Uterus (tissue), 4 donors: ENCODE results near the gene ZC3H7A. TPM values are rescaled to one million over a fixed set of nuclear protein-coding genes. Genes with fewer than 3 reads are reported as not detected.

Source experiments
- DNase-seq, 2 donors: peaks; one replicate each; pipeline ENCODE4 v3.0.0-alpha.2; 2019 to 2020
- H3K27ac ChIP-seq, 2 donors: fragments of 200-600 bp; sonication (generic); 1 replicate in 1 of 2; 2 replicates in 1 of 2; pipeline ENCODE4 v1.5.1; 2016 to 2018
- H3K27me3 ChIP-seq, 2 donors: fragments of 200-600 bp; sonication (generic); one replicate each; pipeline ENCODE4 v1.5.1; 2018 to 2019; ENCODE audit warnings: control low read depth in 1 of 2
- H3K36me3 ChIP-seq, 2 donors: fragments of 200-600 bp; sonication (generic); one replicate each; pipeline ENCODE4 v1.5.1; 2019; ENCODE audit warnings: control low read depth in 1 of 2
- H3K4me1 ChIP-seq, 2 donors: fragments of 200-600 bp; sonication (generic); one replicate each; pipeline ENCODE4 v1.5.1; 2018 to 2019; ENCODE audit warnings: control low read depth in 1 of 2
- H3K4me3 ChIP-seq, 2 donors: fragments of 200-600 bp; sonication (generic); 1 replicate in 1 of 2; 2 replicates in 1 of 2; pipeline ENCODE4 v1.5.1; 2018 to 2019; ENCODE audit warnings: mild to moderate bottlenecking in 1 of 2
- H3K9me3 ChIP-seq, 2 donors: fragments of 200-600 bp; sonication (generic); one replicate each; pipeline ENCODE4 v1.5.1; 2019; ENCODE audit warnings: control low read depth in 1 of 2
- CTCF ChIP-seq, 4 experiments: fragments of 200-600 bp in 2 of 4; fragments of 450-650 bp in 2 of 4; sonication (generic) in 2 of 4; IDR thresholded peaks; one replicate each; pipeline ENCODE4 v1.5.1; 2016 to 2019; ENCODE audit warnings: antibody characterized with exemption in 4 of 4, mild to moderate bottlenecking in 2 of 4, moderate library complexity in 1 of 4
- POLR2A ChIP-seq, 2 donors: fragments of 450-650 bp; IDR thresholded peaks; one replicate each; pipeline ENCODE4 v1.6.1; 2016; ENCODE audit warnings: antibody characterized with exemption in 2 of 2, mild to moderate bottlenecking in 1 of 2, moderate library complexity in 1 of 2
- intact Hi-C: fragments of 100-400 bp; cut with DNase I; formaldehyde crosslinking; loops from one replicate; pipeline ENCODE4 v1.15.1; 2023; ENCODE audit warnings: low total_unique reads
- total RNA-seq, 4 donors: library from RNA; depleted of rRNA in 3 of 4; stranded (reverse); fragments of >200 nt in 3 of 4; gene quantifications; one replicate each; pipeline versions ENCODE4 v1.1.0 to v1.2.4, GENCODE V29; 2014 to 2023
- donor health status: DM: yes; HTN: yes; CAD: no.

Gene ZC3H7A
- total RNA-seq, 4 donors from 2014 or later = 40.9 to 91.2 (median 67.5) TPM

- no peak overlapping the region for H3K27ac ChIP-seq
- no peaks in the 10 kb centered on the region for H3K36me3 ChIP-seq
These were observed 34.6 kb downstream of the ZC3H7A start for GRCh38 chr16:11762431-11762830.

GRCh38 chr16:11759997-11760396 lies 37.1 kb downstream of the ZC3H7A start:
- intact Hi-C loops = no loop called here
- no peaks in the 10 kb centered on the region for H3K36me3 ChIP-seq
- DNase-seq = no peak

More at GRCh38 chr16:11762431-11762830, 34.6 kb downstream of the ZC3H7A start:
- DNase-seq = no peak
- TF ChIP-seq POLR2A (IDR thresholded peaks at IDR 0.05) (no peak), CTCF (IDR thresholded peaks at IDR 0.05) (no peak)
- H3K9me3 ChIP-seq = no peaks in the 10 kb centered on the region
- H3K4me1 ChIP-seq = no peaks in the 10 kb centered on the region
- intact Hi-C loops = no loop called here
- H3K4me3 ChIP-seq = no peak overlapping the region
- H3K27me3 ChIP-seq = no peaks in the 10 kb centered on the region

GRCh38 chr16:11759163-11759834 lies 37.8 kb downstream of the ZC3H7A start:
- H3K27ac ChIP-seq = no peak overlapping the region
- H3K9me3 ChIP-seq = no peaks in the 10 kb centered on the region
- H3K4me3 ChIP-seq = no peak overlapping the region
- intact Hi-C loops = no loop called here
- no peaks in the 10 kb centered on the region for H3K27me3 ChIP-seq
- DNase-seq = no peak
- no peaks in the 10 kb centered on the region for H3K36me3 ChIP-seq
- no peaks in the 10 kb centered on the region for H3K4me1 ChIP-seq
- TF ChIP-seq CTCF (IDR thresholded peaks at IDR 0.05) = no peak
- TF ChIP-seq POLR2A (IDR thresholded peaks at IDR 0.05) = no peak

More at GRCh38 chr16:11759997-11760396, 37.1 kb downstream of the ZC3H7A start:
- TF ChIP-seq CTCF (IDR thresholded peaks at IDR 0.05) = no peak
- no peak for TF ChIP-seq POLR2A (IDR thresholded peaks at IDR 0.05)
- Histone ChIP-seq H3K27me3 (no peaks in the 10 kb centered on the region), H3K4me3 (no peak overlapping the region), H3K9me3 (no peaks in the 10 kb centered on the region), H3K4me1 (no peaks in the 10 kb centered on the region), H3K27ac (no peak overlapping the region)

- Histone ChIP-seq H3K27me3 (no peaks in the 10 kb centered on the region), H3K4me3 (no peak overlapping the region), H3K36me3 (no peaks in the 10 kb centered on the region), H3K4me1 (no peaks in the 10 kb centered on the region), H3K27ac (no peak overlapping the region), H3K9me3 (no peaks in the 10 kb centered on the region)
- TF ChIP-seq POLR2A (IDR thresholded peaks at IDR 0.05) (no peak), CTCF (IDR thresholded peaks at IDR 0.05) (no peak)
- DNase-seq = no peak
- intact Hi-C loops = no loop called here
These were observed 39.1 kb downstream of the ZC3H7A start for GRCh38 chr16:11757671-11758545.

- no peaks in the 10 kb centered on the region for H3K36me3 ChIP-seq
These were observed 40.8 kb downstream of the ZC3H7A start for GRCh38 chr16:11756248-11756647.

More at GRCh38 chr16:11756248-11756647, 40.8 kb downstream of the ZC3H7A start:
- DNase-seq = no peak
- Histone ChIP-seq H3K9me3 (no peaks in the 10 kb centered on the region), H3K4me1 (no peaks in the 10 kb centered on the region), H3K4me3 (no peak overlapping the region), H3K27me3 (no peaks in the 10 kb centered on the region), H3K27ac (no peak overlapping the region)
- TF ChIP-seq POLR2A (IDR thresholded peaks at IDR 0.05) (no peak), CTCF (IDR thresholded peaks at IDR 0.05) (no peak)
- intact Hi-C loops = no loop called here
